ENCODE measurements around the gene RBFA. TPM values are rescaled to one million over a fixed set of nuclear protein-coding genes. Genes with fewer than 3 reads are reported as not detected.
"Not testable (repeated sequence)": the region's sequence is repeated elsewhere in the genome, so short reads cannot be mapped to it uniquely, and the experiment has no call there.

The RBFA gene
- total and polyA plus RNA-seq, 4 donors = 29.2 to 43.4 (median 32.2) TPM

DNA sequence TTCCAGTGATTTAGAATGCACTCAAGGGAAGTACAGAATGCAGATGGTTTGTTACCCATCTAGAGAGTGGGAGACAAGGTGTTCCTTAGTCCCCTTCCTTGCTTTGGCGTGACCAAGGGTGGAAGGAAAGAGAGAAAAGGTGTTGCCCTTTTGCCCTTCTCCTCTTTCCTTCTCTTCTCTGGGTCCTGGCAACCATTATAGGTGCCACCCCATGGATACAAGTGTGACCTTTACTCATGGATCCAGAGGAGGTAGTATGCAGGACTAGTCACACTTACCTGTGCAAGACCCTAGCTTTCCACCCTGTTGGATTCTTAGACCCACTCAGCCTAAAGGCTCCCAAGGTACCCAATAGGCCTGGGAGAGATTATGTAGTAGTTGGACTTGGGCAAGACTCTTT is 11.6 kb upstream of the RBFA start:
- DNase-seq (ENCODE audit: low read depth in 4 of 6, low spot score in 6 of 6) = peak in 2 of 6 donors; percentile 24 to 59
- Histone ChIP-seq H3K27ac (ENCODE audit: low read depth, low read length) (no peak overlapping the region), H3K4me3 (ENCODE audit: low read depth, low read length) (no peak overlapping the region), H3K9me3 (ENCODE audit: control insufficient read depth, insufficient read depth, low read length) (peaks cover 56% of the 10 kb centered on the region), H3K36me3 (ENCODE audit: control insufficient read depth, insufficient read depth, low read length) (no peaks in the 10 kb centered on the region), H3K27me3 (ENCODE audit: control insufficient read depth, insufficient read depth, low read length) (no peaks in the 10 kb centered on the region), H3K4me1 (ENCODE audit: control insufficient read depth, insufficient read depth, low read length) (no peaks in the 10 kb centered on the region)
- no CpG with 5 or more reads among the region's 1 CpG for WGBS (ENCODE audit: insufficient coverage)

DNA sequence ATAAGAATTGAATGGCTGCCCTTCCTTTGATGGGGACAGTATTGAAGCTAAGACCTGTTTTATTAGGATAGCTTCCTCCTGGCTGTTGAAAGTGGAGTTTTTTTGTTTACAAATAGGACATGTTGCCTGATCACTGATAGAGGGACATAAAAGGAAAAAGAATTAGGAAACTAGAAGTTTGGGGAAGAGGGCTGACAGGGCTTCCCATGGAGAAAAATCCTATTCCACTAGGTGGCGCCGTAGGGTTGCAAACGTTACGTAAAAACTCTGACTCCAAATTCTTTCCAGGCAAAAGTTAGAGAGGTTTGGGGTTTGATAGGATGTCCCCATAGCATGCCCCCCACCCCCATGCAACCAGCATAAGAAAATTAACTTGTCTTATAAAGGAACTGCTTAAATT is 11.1 kb upstream of the RBFA start:
- H3K27me3 ChIP-seq (ENCODE audit: control insufficient read depth, insufficient read depth, low read length) = no peaks in the 10 kb centered on the region
- DNase-seq (ENCODE audit: low read depth in 4 of 6, low spot score in 6 of 6) = no peak
- no peaks in the 10 kb centered on the region for H3K4me1 ChIP-seq (ENCODE audit: control insufficient read depth, insufficient read depth, low read length)
- peaks cover 56% of the 10 kb centered on the region for H3K9me3 ChIP-seq (ENCODE audit: control insufficient read depth, insufficient read depth, low read length)
- H3K27ac ChIP-seq (ENCODE audit: low read depth, low read length) = no peak overlapping the region
- no peaks in the 10 kb centered on the region for H3K36me3 ChIP-seq (ENCODE audit: control insufficient read depth, insufficient read depth, low read length)
- no peak overlapping the region for H3K4me3 ChIP-seq (ENCODE audit: low read depth, low read length)
- no CpG with 5 or more reads among the region's 4 CpGs for WGBS (ENCODE audit: insufficient coverage)

DNA sequence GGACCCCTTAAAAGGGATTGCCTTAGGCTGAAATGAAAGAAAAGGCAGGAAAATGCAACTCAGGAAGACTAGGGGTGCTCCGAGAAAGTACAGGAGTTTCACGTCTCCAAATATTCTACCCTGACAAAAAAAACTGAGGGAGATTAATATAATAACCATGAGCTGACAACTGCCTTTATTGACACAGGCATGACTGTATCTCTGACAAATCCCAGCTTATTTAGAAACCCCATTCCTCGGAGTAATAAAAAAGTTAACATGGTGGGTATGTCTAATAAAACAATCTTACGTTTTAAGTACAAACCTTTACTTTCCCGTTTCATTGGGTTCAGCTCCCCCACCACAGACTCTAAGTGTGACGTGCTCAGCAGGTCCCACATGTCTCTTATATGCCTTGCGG is 7.9 kb upstream of the RBFA start:
- 93% methylated on average over 3 of the region's 7 CpGs for WGBS (ENCODE audit: insufficient coverage)
- Histone ChIP-seq H3K27me3 (ENCODE audit: control insufficient read depth, insufficient read depth, low read length) (no peaks in the 10 kb centered on the region), H3K4me1 (ENCODE audit: control insufficient read depth, insufficient read depth, low read length) (no peaks in the 10 kb centered on the region), H3K27ac (ENCODE audit: low read depth, low read length) (no peak overlapping the region), H3K9me3 (ENCODE audit: control insufficient read depth, insufficient read depth, low read length) (peaks cover 39% of the 10 kb centered on the region), H3K36me3 (ENCODE audit: control insufficient read depth, insufficient read depth, low read length) (no peaks in the 10 kb centered on the region), H3K4me3 (ENCODE audit: low read depth, low read length) (no peak overlapping the region)
- DNase-seq (ENCODE audit: low read depth in 4 of 6, low spot score in 6 of 6) = no peak

DNA sequence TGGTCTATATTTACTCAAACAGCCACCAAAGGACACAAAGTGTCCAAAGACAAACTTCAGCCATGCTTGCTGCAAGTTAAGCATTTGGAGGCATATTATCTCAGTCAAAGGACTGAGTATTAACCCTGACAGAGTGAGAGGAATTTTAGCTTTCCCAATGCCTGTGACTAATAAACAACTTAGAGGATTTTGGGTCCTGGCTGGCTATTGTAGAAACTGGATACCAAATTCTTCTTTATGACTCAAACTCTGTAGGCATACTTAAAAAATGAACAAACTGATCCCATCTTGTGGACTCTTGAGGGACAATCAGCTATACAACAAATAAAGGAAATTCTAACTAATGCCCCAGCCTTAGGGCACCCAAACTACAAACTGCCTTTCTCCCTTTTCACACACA is 6.5 kb upstream of the RBFA start:
- not testable (repeated sequence) for H3K27ac ChIP-seq (ENCODE audit: low read depth, low read length); H3K4me3 ChIP-seq (ENCODE audit: low read depth, low read length); H3K27me3 ChIP-seq (ENCODE audit: control insufficient read depth, insufficient read depth, low read length); H3K4me1 ChIP-seq (ENCODE audit: control insufficient read depth, insufficient read depth, low read length); H3K36me3 ChIP-seq (ENCODE audit: control insufficient read depth, insufficient read depth, low read length); DNase-seq (ENCODE audit: low read depth in 4 of 6, low spot score in 6 of 6)
- H3K9me3 ChIP-seq (ENCODE audit: control insufficient read depth, insufficient read depth, low read length) = peaks cover 25% of the 10 kb centered on the region

DNA sequence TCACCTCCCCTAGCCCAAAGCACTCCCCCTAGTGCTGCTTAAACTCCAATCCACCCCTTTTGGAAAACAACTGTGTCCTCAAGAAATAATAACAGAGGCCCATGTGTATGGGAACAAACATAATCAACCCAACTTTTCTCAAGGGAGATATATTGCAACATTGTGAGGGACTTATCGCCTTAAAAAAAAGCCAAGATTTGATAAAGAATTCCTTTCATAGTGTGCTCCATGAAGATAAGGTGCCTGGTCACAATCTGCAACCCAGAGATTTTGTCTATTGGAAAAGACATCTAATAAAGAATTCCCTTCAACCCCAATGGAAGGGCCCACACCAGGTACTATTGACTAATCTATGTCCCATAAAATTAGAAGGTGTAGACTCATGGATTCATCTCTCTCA is 4.5 kb upstream of the RBFA start:
- no CpG with 5 or more reads among the region's 1 CpG for WGBS (ENCODE audit: insufficient coverage)

DNA sequence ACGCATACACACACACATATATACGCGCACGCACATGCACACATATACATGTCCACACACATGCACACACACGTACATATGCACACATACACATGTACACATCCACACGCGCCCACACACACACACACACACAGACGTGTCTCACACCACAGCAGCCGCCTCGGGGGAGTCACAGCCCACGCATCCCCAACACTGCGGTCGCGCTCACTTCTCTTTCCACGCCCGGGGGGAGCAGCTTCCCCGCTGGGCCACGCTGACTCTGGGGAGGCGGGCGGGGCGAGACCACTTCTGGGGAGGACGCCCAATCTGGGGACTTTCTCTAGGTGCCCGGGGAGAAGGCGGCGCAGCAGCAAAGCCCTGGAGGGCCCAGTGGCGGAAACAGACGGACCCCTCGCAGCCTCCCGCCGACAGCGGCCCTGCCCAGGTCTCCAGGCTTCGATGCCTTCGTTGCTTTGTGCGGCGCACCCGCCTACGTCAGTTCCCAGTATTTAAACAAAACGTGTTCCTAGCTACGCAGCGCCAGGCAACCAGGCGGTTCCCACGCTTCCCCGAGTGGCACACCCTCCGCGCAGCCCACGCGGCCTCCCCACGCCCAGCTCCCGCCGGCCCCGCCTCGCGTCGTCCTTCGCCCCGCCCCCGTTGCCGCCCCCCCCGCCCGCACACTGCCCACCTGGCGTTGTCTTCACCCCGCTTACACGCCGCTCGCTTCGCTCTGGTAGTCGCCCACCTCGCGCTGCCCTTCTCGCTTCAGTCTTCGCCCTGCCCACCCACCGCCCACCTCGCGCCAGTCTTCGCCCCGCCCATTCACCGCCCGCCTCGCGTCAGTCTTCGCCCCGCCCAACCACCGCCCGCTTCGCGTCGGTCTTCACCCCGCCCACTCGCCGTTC is 810 bp upstream of the RBFA start:
- Histone ChIP-seq H3K9me3 (ENCODE audit: control insufficient read depth, insufficient read depth, low read length) (no peaks in the 10 kb centered on the region), H3K4me1 (ENCODE audit: control insufficient read depth, insufficient read depth, low read length) (peaks cover 14% of the 10 kb centered on the region), H3K27ac (ENCODE audit: low read depth, low read length) (peak overlapping the region; percentile 85), H3K4me3 (ENCODE audit: low read depth, low read length) (peak overlapping the region; percentile 85), H3K36me3 (ENCODE audit: control insufficient read depth, insufficient read depth, low read length) (peaks cover 15% of the 10 kb centered on the region), H3K27me3 (ENCODE audit: control insufficient read depth, insufficient read depth, low read length) (no peaks in the 10 kb centered on the region)
- WGBS (ENCODE audit: insufficient coverage) = 4% methylated on average over 84 of the region's 90 CpGs
- DNase-seq (ENCODE audit: low read depth in 4 of 6, low spot score in 6 of 6) = peak in 1 of 6 donors; percentile 11

More for the DNA sequence above, 4.5 kb upstream of the RBFA start:
- no peak overlapping the region for H3K4me3 ChIP-seq (ENCODE audit: low read depth, low read length)
- H3K4me1 ChIP-seq (ENCODE audit: control insufficient read depth, insufficient read depth, low read length) = peaks cover 7% of the 10 kb centered on the region
- no peak overlapping the region for H3K27ac ChIP-seq (ENCODE audit: low read depth, low read length)
- no peaks in the 10 kb centered on the region for H3K36me3 ChIP-seq (ENCODE audit: control insufficient read depth, insufficient read depth, low read length)
- DNase-seq (ENCODE audit: low read depth in 4 of 6, low spot score in 6 of 6) = no peak
- H3K27me3 ChIP-seq (ENCODE audit: control insufficient read depth, insufficient read depth, low read length) = no peaks in the 10 kb centered on the region
- H3K9me3 ChIP-seq (ENCODE audit: control insufficient read depth, insufficient read depth, low read length) = peaks cover 11% of the 10 kb centered on the region

DNA sequence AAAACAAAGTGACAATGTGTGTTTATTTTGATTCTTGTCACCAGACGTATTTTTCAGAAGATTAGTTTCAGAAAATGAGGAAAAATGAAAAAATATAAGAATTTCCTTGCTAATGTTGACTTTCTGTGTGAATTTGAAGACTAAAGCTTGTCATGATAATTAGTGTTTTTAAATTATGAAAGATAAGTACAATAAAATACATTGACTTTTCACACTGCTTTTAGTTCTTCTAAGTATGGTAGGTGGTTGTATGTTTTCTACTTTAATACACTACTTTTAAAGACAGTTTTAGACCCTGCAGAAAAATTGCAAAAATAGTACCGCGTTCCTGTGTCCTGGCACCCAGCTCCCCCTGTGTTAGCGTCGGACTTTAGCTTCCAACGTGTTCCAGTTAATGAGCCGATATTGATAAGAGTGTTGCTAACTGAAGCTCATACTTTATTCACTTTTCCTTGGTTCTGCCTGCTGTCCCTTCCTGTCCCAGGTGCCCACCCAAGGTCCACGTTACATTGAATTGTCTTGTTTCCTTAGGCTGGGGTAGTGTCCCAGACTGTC is 695 bp downstream of the RBFA start:
- Histone ChIP-seq H3K36me3 (ENCODE audit: control insufficient read depth, insufficient read depth, low read length) (peaks cover 19% of the 10 kb centered on the region), H3K9me3 (ENCODE audit: control insufficient read depth, insufficient read depth, low read length) (no peaks in the 10 kb centered on the region), H3K4me1 (ENCODE audit: control insufficient read depth, insufficient read depth, low read length) (peaks cover 14% of the 10 kb centered on the region), H3K4me3 (ENCODE audit: low read depth, low read length) (peak overlapping the region; percentile 89), H3K27me3 (ENCODE audit: control insufficient read depth, insufficient read depth, low read length) (no peaks in the 10 kb centered on the region), H3K27ac (ENCODE audit: low read depth, low read length) (peak overlapping the region; percentile 91)
- WGBS (ENCODE audit: insufficient coverage) = 8% methylated on average over 4 of the region's 8 CpGs
- peak in 2 of 6 donors; percentile 12 to 14 for DNase-seq (ENCODE audit: low read depth in 4 of 6, low spot score in 6 of 6)

DNA sequence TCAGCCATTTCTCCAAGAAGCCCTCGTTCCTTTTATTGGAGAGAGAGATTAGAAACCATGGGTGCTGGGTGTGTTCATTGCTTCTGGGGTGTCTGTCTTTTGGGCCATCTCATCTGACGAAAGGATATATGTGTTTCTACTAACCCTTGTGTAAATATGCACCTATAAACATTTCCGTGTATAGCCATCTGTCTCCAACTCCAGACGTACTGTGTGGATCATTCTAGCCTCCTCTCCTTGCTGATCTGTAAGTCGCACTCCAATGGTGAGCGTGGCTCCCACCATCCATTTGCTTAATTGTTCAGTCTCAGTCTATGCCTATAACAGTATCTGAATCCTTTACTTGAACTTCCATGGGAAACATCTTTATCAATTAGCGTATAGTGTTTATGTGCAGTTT is 1.8 kb downstream of the RBFA start:
- Histone ChIP-seq H3K9me3 (ENCODE audit: control insufficient read depth, insufficient read depth, low read length) (no peaks in the 10 kb centered on the region), H3K36me3 (ENCODE audit: control insufficient read depth, insufficient read depth, low read length) (peaks cover 19% of the 10 kb centered on the region), H3K27me3 (ENCODE audit: control insufficient read depth, insufficient read depth, low read length) (no peaks in the 10 kb centered on the region), H3K27ac (ENCODE audit: low read depth, low read length) (no peak overlapping the region), H3K4me1 (ENCODE audit: control insufficient read depth, insufficient read depth, low read length) (peaks cover 14% of the 10 kb centered on the region), H3K4me3 (ENCODE audit: low read depth, low read length) (no peak overlapping the region)
- WGBS (ENCODE audit: insufficient coverage) = 80% methylated on average over 5 of the region's 7 CpGs
- DNase-seq (ENCODE audit: low read depth in 4 of 6, low spot score in 6 of 6) = no peak

DNA sequence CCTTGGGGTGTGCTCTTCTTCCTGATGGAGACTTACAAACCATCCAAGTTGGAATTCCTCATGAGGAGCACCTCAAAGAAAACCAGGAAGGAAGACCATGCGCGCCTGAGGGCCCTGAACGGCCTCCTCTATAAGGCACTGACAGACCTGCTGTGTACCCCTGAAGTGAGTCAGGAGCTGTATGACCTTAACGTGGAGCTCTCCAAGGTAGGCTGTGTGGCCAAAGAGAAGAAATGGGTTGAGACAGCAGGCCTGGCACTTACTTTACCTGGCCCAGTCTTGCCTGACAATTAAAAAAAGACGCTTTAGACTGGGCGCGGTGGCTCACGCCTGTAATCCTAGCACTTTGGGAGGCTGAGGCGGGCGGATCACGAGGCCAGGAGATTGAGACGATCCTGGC is 3.1 kb downstream of the RBFA start:
- H3K4me3 ChIP-seq (ENCODE audit: low read depth, low read length) = no peak overlapping the region
- WGBS (ENCODE audit: insufficient coverage) = 96% methylated on average over 12 of the region's 12 CpGs
- no peak overlapping the region for H3K27ac ChIP-seq (ENCODE audit: low read depth, low read length)
- no peaks in the 10 kb centered on the region for H3K27me3 ChIP-seq (ENCODE audit: control insufficient read depth, insufficient read depth, low read length)
- H3K36me3 ChIP-seq (ENCODE audit: control insufficient read depth, insufficient read depth, low read length) = peaks cover 23% of the 10 kb centered on the region
- peaks cover 14% of the 10 kb centered on the region for H3K4me1 ChIP-seq (ENCODE audit: control insufficient read depth, insufficient read depth, low read length)
- no peak for DNase-seq (ENCODE audit: low read depth in 4 of 6, low spot score in 6 of 6)
- H3K9me3 ChIP-seq (ENCODE audit: control insufficient read depth, insufficient read depth, low read length) = no peaks in the 10 kb centered on the region

Measured in spinal cord (tissue), 10 donors.